KBM-7 (cell line): Measurements from ENCODE around the gene MND1.
A peak's percentile ranks its signal among the peaks of the same experiment; 100 is the strongest.
"Not testable (repeated sequence)": the region's sequence is repeated elsewhere in the genome, so short reads cannot be mapped to it uniquely, and the experiment has no call there.

Experiments
- DNase-seq: peaks from one replicate; pipeline ENCODE4 v3.0.0-alpha.2; 2015
- in situ Hi-C: fragments of 300-500 bp; cut with MboI; formaldehyde crosslinking; loops from 2 replicates; pipeline ENCODE4 v1.14.3; 2020; ENCODE audit warnings: low sequenced_read_pairs, low pct_unique_long_range_greater_than_20kb, mixed read lengths

The MND1 gene

GRCh38 chr4:153427363-153428071 lies 83.0 kb downstream of the MND1 start:
- in situ Hi-C loops: no loop called here
- no peak for DNase-seq

- DNase-seq: no peak
- in situ Hi-C loops: no loop called here
These were observed 84.5 kb downstream of the MND1 start for GRCh38 chr4:153428941-153429475.

GRCh38 chr4:153432965-153433753 lies 88.7 kb downstream of the MND1 start:
- peak; percentile 88 for DNase-seq
- in situ Hi-C loops: no loop called here

GRCh38 chr4:153433754-153434105 lies 89.2 kb downstream of the MND1 start:
- no peak for DNase-seq
- in situ Hi-C loops: no loop called here

GRCh38 chr4:153434190-153434589 lies 89.7 kb downstream of the MND1 start:
- no peak for DNase-seq
- in situ Hi-C loops: no loop called here

GRCh38 chr4:153438916-153439756 lies 94.6 kb downstream of the MND1 start:
- no peak for DNase-seq
- in situ Hi-C loops: no loop called here

GRCh38 chr4:153439831-153440230 lies 95.3 kb downstream of the MND1 start:
- DNase-seq: no peak
- in situ Hi-C loops: no loop called here

- peak; percentile 54 for DNase-seq
- in situ Hi-C loops: no loop called here
These were observed 96.0 kb downstream of the MND1 start for GRCh38 chr4:153440475-153440874.

- in situ Hi-C loops: no loop called here
- no peak for DNase-seq
These were observed 102.9 kb downstream of the MND1 start for GRCh38 chr4:153447175-153447905.

- DNase-seq: no peak
- in situ Hi-C loops: no loop called here
These were observed 103.7 kb downstream of the MND1 start for GRCh38 chr4:153448003-153448731.

- no peak for DNase-seq
- in situ Hi-C loops: no loop called here
These were observed 104.8 kb downstream of the MND1 start for GRCh38 chr4:153449338-153449737.

- in situ Hi-C loops: no loop called here
These were observed 106.0 kb downstream of the MND1 start for GRCh38 chr4:153450544-153450917.

GRCh38 chr4:153451145-153451544 lies 106.7 kb downstream of the MND1 start:
- DNase-seq, in situ Hi-C loops: not testable (repeated sequence)

More at GRCh38 chr4:153450544-153450917, 106.0 kb downstream of the MND1 start:
- DNase-seq: no peak

GRCh38 chr4:153451911-153452657 lies 107.6 kb downstream of the MND1 start:
- in situ Hi-C loops: no loop called here
- DNase-seq: no peak

GRCh38 chr4:153452658-153453378 lies 108.3 kb downstream of the MND1 start:
- in situ Hi-C loops: no loop called here
- no peak for DNase-seq

GRCh38 chr4:153453402-153453801 lies 108.9 kb downstream of the MND1 start:
- in situ Hi-C loops: no loop called here
- DNase-seq: no peak

GRCh38 chr4:153458969-153459368 lies 114.5 kb downstream of the MND1 start:
- in situ Hi-C loops: no loop called here
- no peak for DNase-seq
